Endothelial cell of umbilical vein (primary cell): ENCODE measurements around the gene AAR2. TPM values are rescaled to one million over a fixed set of nuclear protein-coding genes. Genes with fewer than 3 reads are reported as not detected.

Experiments used
- BruUV-seq: library from RNA; stranded (reverse); fragments of 400-500 nt; replicated peaks from 2 replicates; lab custom pipeline; 2021; lab: Mats Ljungman, UMichigan
- CTCF ChIA-PET: fragments of 300-600, 350-600 bp; sonication (Branson Sonifier 250); formaldehyde crosslinking; loops from one replicate; lab custom pipeline; 2021; ENCODE audit warnings: antibody characterized with exemption, inconsistent platforms; lab: Charles Lee
- POLR2A ChIA-PET: fragments of 300-600, 350-600 bp; sonication (Branson Sonifier 250); formaldehyde crosslinking; loops from one replicate; lab custom pipeline; 2021; ENCODE audit warnings: antibody characterized with exemption, inconsistent platforms; lab: Charles Lee
- DNase-seq: peaks from one replicate; pipeline ENCODE4 v3.0.0-alpha.2; 2011; ENCODE audit warnings: low read depth, low spot score
- FAIRE-seq: peaks from 2 replicates; lab custom pipeline; 2011; peaks lifted over from hg19 to GRCh38; lab: Jason Lieb, UNC
- H2AFZ ChIP-seq: 2 replicates; pipeline ENCODE4 v1.6.0; 2012; ENCODE audit warnings: low read depth, low read length, control low read depth, inconsistent platforms
- H3K27ac ChIP-seq: 2 replicates; pipeline ENCODE4 v1.5.1; 2011; ENCODE audit warnings: low read depth, mild to moderate bottlenecking, control low read depth, low read length, moderate library complexity; ENCODE audit not compliant: insufficient read depth
- H3K27me3 ChIP-seq, 2 experiments: 2 replicates each; pipeline versions ENCODE4 v1.6.0 to v1.6.1; 2011; ENCODE audit warnings: low read length in 2 of 2, mixed read lengths in 1 of 2; ENCODE audit not compliant: control insufficient read depth in 2 of 2, insufficient read depth in 2 of 2
- H3K36me3 ChIP-seq, 2 experiments: 2 replicates in 1 of 2; 3 replicates in 1 of 2; pipeline ENCODE4 v1.5.1; 2011; ENCODE audit warnings: low read length in 2 of 2, mild to moderate bottlenecking in 1 of 2, moderate library complexity in 1 of 2; ENCODE audit not compliant: control insufficient read depth in 2 of 2, insufficient read depth in 2 of 2; ENCODE audit errors: extremely low read depth in 1 of 2
- H3K4me1 ChIP-seq: 3 replicates; pipeline ENCODE4 v1.5.1; 2011; ENCODE audit warnings: mild to moderate bottlenecking, low read length; ENCODE audit not compliant: control insufficient read depth, insufficient read depth; ENCODE audit errors: extremely low read depth
- H3K4me2 ChIP-seq: 2 replicates; pipeline ENCODE4 v1.6.1; 2011; ENCODE audit warnings: low read length, control low read depth, mixed read lengths; ENCODE audit not compliant: insufficient read depth
- H3K4me3 ChIP-seq, 3 experiments: fragments of 200-600 bp in 1 of 3; sonication (generic), shearing (Covaris generic) in 1 of 3; replicated peaks in 1 of 3; 2 replicates each; pipeline ENCODE4 v1.5.1; 2011 to 2016; ENCODE audit warnings: control low read depth in 3 of 3, low read length in 3 of 3, mild to moderate bottlenecking in 2 of 3, inconsistent platforms in 1 of 3, low read depth in 1 of 3, moderate library complexity in 1 of 3; ENCODE audit not compliant: insufficient read depth in 1 of 3
- H3K79me2 ChIP-seq: 2 replicates; pipeline ENCODE4 v1.6.0; 2012; ENCODE audit warnings: low read length, inconsistent platforms; ENCODE audit not compliant: control insufficient read depth, insufficient read depth
- H3K9ac ChIP-seq: replicated peaks from 2 replicates; pipeline ENCODE3; 2011; ENCODE audit warnings: low read length, control low read depth; ENCODE audit not compliant: insufficient read depth; ENCODE audit errors: extremely low read depth
- H3K9me1 ChIP-seq: replicated peaks from 3 replicates; pipeline ENCODE4 v1.6.0; 2011; ENCODE audit warnings: mild to moderate bottlenecking, low read length; ENCODE audit not compliant: control insufficient read depth, insufficient read depth; ENCODE audit errors: extremely low read depth
- H3K9me3 ChIP-seq: replicated peaks from 2 replicates; pipeline ENCODE4 v1.5.1; 2012; ENCODE audit warnings: low read length, inconsistent platforms; ENCODE audit not compliant: control insufficient read depth, insufficient read depth
- H4K20me1 ChIP-seq: replicated peaks from 2 replicates; pipeline ENCODE3; 2011; ENCODE audit warnings: mild to moderate bottlenecking, low read length; ENCODE audit not compliant: control insufficient read depth, insufficient read depth; ENCODE audit errors: extremely low read depth
- CTCF ChIP-seq, 2 donors: IDR thresholded peaks; 1 replicate in 1 of 2; 2 replicates in 1 of 2; pipeline ENCODE4 v1.5.1; 2011; ENCODE audit warnings: low read length in 2 of 2, mild to moderate bottlenecking in 2 of 2, moderate library complexity in 2 of 2, control low read depth in 1 of 2, inconsistent platforms in 1 of 2, low read depth in 1 of 2; ENCODE audit not compliant: insufficient read depth in 1 of 2; ENCODE audit errors: extremely low read depth in 1 of 2
- EZH2 ChIP-seq: IDR thresholded peaks from 2 replicates; pipeline ENCODE4 v1.6.1; 2012; ENCODE audit warnings: borderline replicate concordance, low read depth, mild to moderate bottlenecking, moderate library complexity, low read length, inconsistent platforms; ENCODE audit not compliant: severe bottlenecking
- FOS ChIP-seq: IDR thresholded peaks from 2 replicates; pipeline ENCODE4 v1.6.1; 2011; ENCODE audit warnings: mild to moderate bottlenecking, low read length, moderate library complexity, borderline replicate concordance; ENCODE audit not compliant: insufficient read depth
- GATA2 ChIP-seq: IDR thresholded peaks from 2 replicates; pipeline ENCODE4 v1.7.0; 2011; ENCODE audit warnings: low read depth, mild to moderate bottlenecking, moderate library complexity, mixed read lengths, low read length; ENCODE audit not compliant: insufficient read length, insufficient read depth
- JUN ChIP-seq: IDR thresholded peaks from 2 replicates; pipeline ENCODE4 v1.6.1; 2011; ENCODE audit warnings: borderline replicate concordance, low read depth; ENCODE audit not compliant: insufficient read length, insufficient read depth
- MAX ChIP-seq: IDR thresholded peaks from 2 replicates; pipeline ENCODE4 v1.6.1; 2011; ENCODE audit not compliant: insufficient read depth, insufficient read length
- MYC ChIP-seq: IDR thresholded peaks from one replicate; pipeline ENCODE4 v1.6.1; 2011; ENCODE audit warnings: mild to moderate bottlenecking, low read depth, low read length
- POLR2A ChIP-seq: IDR thresholded peaks from 2 replicates; pipeline ENCODE4 v1.6.1; 2012; ENCODE audit warnings: low read depth, mild to moderate bottlenecking, control low read depth, low read length
- POLR2AphosphoS5 ChIP-seq: IDR thresholded peaks from 2 replicates; pipeline ENCODE4 v1.6.1; 2012; ENCODE audit warnings: low read depth, mild to moderate bottlenecking, control low read depth, low read length, moderate library complexity; ENCODE audit not compliant: insufficient read depth
- dilution Hi-C: fragments of 300-500 bp; cut with MboI; formaldehyde crosslinking; loops from one replicate; pipeline ENCODE4 v1.15.0; 2019; ENCODE audit warnings: low sequenced_read_pairs; ENCODE audit not compliant: extremely low pct_ligation_motif_present
- intact Hi-C: fragments of 100-400 bp; cut with micrococcal nuclease; formaldehyde crosslinking; loops from one replicate; pipeline ENCODE4 v1.10.0; 2022
- polyA plus RNA-seq, 4 experiments: library from polyadenylated mRNA; depleted of rRNA in 3 of 4; stranded (reverse) in 3 of 4; unstranded in 1 of 4; fragments of >200 nt; gene quantifications; 2 replicates each; pipeline versions ENCODE4 v1.2.1 to v1.2.3, GENCODE V29; 2011 to 2012; ENCODE audit warnings: missing spikeins in 1 of 4
- total RNA-seq: library from RNA; stranded (reverse); gene quantifications from 2 replicates; pipeline ENCODE4 v1.2.3, GENCODE V29; 2021

Gene AAR2
- total and polyA plus RNA-seq, 2 donors (not counting 3 experiments of a cell fraction or from before 2014, with no cell fraction given), result 21.9 to 29.4 TPM

GRCh38 chr20:36203861-36204260 is 32.4 kb upstream of the AAR2 start:
- Histone ChIP-seq H3K4me2 (no peak overlapping the region), H3K27ac (no peak overlapping the region), H3K9ac (no peak overlapping the region), H3K9me1 (no peaks in the 10 kb centered on the region), H3K79me2 (no peaks in the 10 kb centered on the region), H3K9me3 (no peaks in the 10 kb centered on the region), H2AFZ (no peak overlapping the region), H3K4me3 (no peak overlapping the region), H3K4me1 (no peaks in the 10 kb centered on the region), H3K27me3 (peaks cover 0 to 4% of the 10 kb centered on the region in 2 experiments), H3K36me3 (no peaks in the 10 kb centered on the region), H4K20me1 (no peaks in the 10 kb centered on the region)
- dilution Hi-C loops (no loop called here), intact Hi-C loops (loop anchor here (1.0 to 2.0 kb wide), 2 partner anchors 195 to 235 kb away; no protein-coding TSS in a partner anchor)
- ChIA-PET POLR2A (no interaction called here), CTCF (interaction anchor here (1.6 to 6.3 kb wide), 6 partner anchors 9 to 234 kb away, joined by 15 to 203 read pairs (median 56); no protein-coding TSS in a partner anchor)
- FAIRE-seq (no peak), DNase-seq (no peak)
- TF ChIP-seq CTCF (IDR thresholded peaks at IDR 0.05; ENCODE audit: extremely low read depth in 1 of 2, insufficient read depth in 1 of 2, low read depth in 1 of 2, low read length in 2 of 2) (no peak), POLR2A (no peak), FOS (no peak), MAX (no peak), POLR2AphosphoS5 (no peak), GATA2 (no peak), MYC (no peak), JUN (no peak), EZH2 (no peak)
- no TSS peak for BruUV-seq
